HepG2 (cell line): Measurements from ENCODE around the gene SAPCD1. TPM values are rescaled to one million over a fixed set of nuclear protein-coding genes. Genes with fewer than 3 reads are reported as not detected.

Experiments
- AGO2 ChIP-seq: fragments of 200-400 bp; formaldehyde crosslinking; optimal IDR thresholded peaks from 2 replicates; pipeline ENCODE3; 2017; ENCODE audit warnings: mild to moderate bottlenecking, low read depth, low read length, moderate library complexity
- ARHGAP35 ChIP-seq: sonication (generic); formaldehyde crosslinking; IDR thresholded peaks from 2 replicates; pipeline ENCODE4 v1.9.0; 2022; ENCODE audit warnings: mild to moderate bottlenecking, inconsistent platforms, moderate library complexity, missing genetic modification reagents, borderline replicate concordance
- ATM ChIP-seq: fragments of 450-650 bp; IDR thresholded peaks from 2 replicates; pipeline ENCODE4 v1.7.1; 2017; ENCODE audit warnings: mild to moderate bottlenecking, borderline replicate concordance
- KAT2B ChIP-seq: fragments of 150-350 bp; IDR thresholded peaks from 2 replicates; pipeline ENCODE4 v1.6.1; 2014; ENCODE audit warnings: low read depth, low read length, borderline replicate concordance
- KDM5B ChIP-seq: sonication (generic); formaldehyde crosslinking; IDR thresholded peaks from 2 replicates; pipeline ENCODE4 v1.4.0; 2020; ENCODE audit warnings: missing genetic modification reagents, mild to moderate bottlenecking, borderline replicate concordance
- KDM6A ChIP-seq: IDR thresholded peaks from 2 replicates; pipeline ENCODE4 v1.6.1; 2016; ENCODE audit warnings: low read depth
- MAFK ChIP-seq, 2 experiments: IDR thresholded peaks in 1 of 2; conservative IDR thresholded peaks in 1 of 2; 2 replicates each; pipeline ENCODE4 v1.6.1; 2011; ENCODE audit warnings: improper control_type of control experiment in 2 of 2, low read length in 2 of 2
- NONO ChIP-seq, 2 experiments: fragments of 450-650 bp in 1 of 2; sonication (generic) in 1 of 2; formaldehyde crosslinking in 1 of 2; IDR thresholded peaks in 1 of 2; conservative IDR thresholded peaks in 1 of 2; 2 replicates each; pipeline versions ENCODE4 v1.6.1 to v1.8.0; 2017 to 2022; ENCODE audit warnings: mild to moderate bottlenecking in 1 of 2, missing genetic modification reagents in 1 of 2, moderate library complexity in 1 of 2
- NR3C1 ChIP-seq: sonication (generic); formaldehyde crosslinking; IDR thresholded peaks from 2 replicates; pipeline ENCODE4 v1.4.0; 2020; ENCODE audit warnings: missing genetic modification reagents
- PPARG ChIP-seq: conservative IDR thresholded peaks from 2 replicates; pipeline ENCODE4 v1.6.1; 2016; ENCODE audit warnings: missing biosample characterization, missing genetic modification reagents
- TFE3 ChIP-seq: IDR thresholded peaks from 2 replicates; pipeline ENCODE4 v1.6.1; 2016
- TIGD3 ChIP-seq: sonication (generic); formaldehyde crosslinking; IDR thresholded peaks from 2 replicates; pipeline ENCODE4 v1.5.1; 2020; ENCODE audit warnings: mild to moderate bottlenecking, missing genetic modification reagents, borderline replicate concordance
- ZBTB3 ChIP-seq: sonication (generic); formaldehyde crosslinking; IDR thresholded peaks from 2 replicates; pipeline ENCODE4 v1.4.0; 2020; ENCODE audit warnings: low read depth, mild to moderate bottlenecking, moderate library complexity, missing genetic modification reagents, borderline replicate concordance
- ZNF260 ChIP-seq: sonication (generic); formaldehyde crosslinking; IDR thresholded peaks from 2 replicates; pipeline ENCODE4 v1.4.0; 2020; ENCODE audit warnings: missing genetic modification reagents, low read depth, mild to moderate bottlenecking, borderline replicate concordance
- ZNF264 ChIP-seq: sonication (generic); formaldehyde crosslinking; IDR thresholded peaks from 2 replicates; pipeline ENCODE4 v1.4.0; 2020; ENCODE audit warnings: missing genetic modification reagents
- ZNF317 ChIP-seq: sonication (generic); formaldehyde crosslinking; IDR thresholded peaks from 2 replicates; pipeline ENCODE4 v1.5.0; 2020; ENCODE audit warnings: mild to moderate bottlenecking, missing genetic modification reagents
- ZNF549 ChIP-seq: sonication (generic); formaldehyde crosslinking; IDR thresholded peaks from 2 replicates; pipeline ENCODE4 v1.5.0; 2020; ENCODE audit warnings: missing genetic modification reagents
- ZNF562 ChIP-seq: sonication (generic); formaldehyde crosslinking; IDR thresholded peaks from 2 replicates; pipeline ENCODE4 v1.8.0; 2022; ENCODE audit warnings: missing genetic modification reagents, borderline replicate concordance
- polyA plus RNA-seq, 8 experiments: library from polyadenylated mRNA; depleted of rRNA in 3 of 8; stranded (reverse) in 7 of 8; unstranded in 1 of 8; fragments of >200 nt; fragmentation: Illumina TruSeq in 4 of 8; extraction: Trizol in 4 of 8; gene quantifications; 2 replicates each; pipeline versions ENCODE4 v1.2.1 to v1.2.3, GENCODE V29; 2011 to 2016; ENCODE audit warnings: low read depth in 4 of 8, missing spikeins in 1 of 8, mixed read lengths in 1 of 8; ENCODE audit not compliant: insufficient read depth in 1 of 8
- total RNA-seq, 5 experiments: library from RNA; depleted of rRNA; stranded (reverse); fragments of >200 nt; fragmentation: Illumina TruSeq; extraction: Trizol; gene quantifications; 2 replicates each; pipeline ENCODE4 v1.2.3, GENCODE V29; 2016; ENCODE audit warnings: low read depth in 1 of 5
- TF ChIP-seq, protein P1 (sequence below): sonication (generic); formaldehyde crosslinking; IDR thresholded peaks from 2 replicates; pipeline ENCODE4 v1.5.1; 2020; ENCODE audit warnings: missing genetic modification reagents, mild to moderate bottlenecking, borderline replicate concordance
- TF ChIP-seq, protein P2 (sequence below): sonication (generic); formaldehyde crosslinking; IDR thresholded peaks from 2 replicates; pipeline ENCODE4 v1.5.0; 2020; ENCODE audit warnings: missing genetic modification reagents, mild to moderate bottlenecking, borderline replicate concordance
- TF ChIP-seq, protein P3 (sequence below): sonication (generic); formaldehyde crosslinking; conservative IDR thresholded peaks from 2 replicates; pipeline ENCODE4 v1.8.1; 2023; ENCODE audit warnings: missing genetic modification reagents

SAPCD1 gene
- total and polyA plus RNA-seq, 2 of the 13 experiments (the other 11 are each of a cell fraction or from before 2014, with no cell fraction given): 2.5 to 3.9 TPM

GRCh38 chr6:31776989-31777666, 14.7 kb downstream of the SAPCD1 start, which contains the start of gene VWA7 (continued):
- TF ChIP-seq TFE3 (CRISPR knock-in tag) (peak; percentile 51; the same call in 1 of the 2 replicates), KDM5B (CRISPR knock-in tag) (peak; percentile 58; the same call in 1 of the 2 replicates), ZNF549 (CRISPR knock-in tag) (no peak), ARHGAP35 (CRISPR knock-in tag) (peak; percentile 86; the same call in 1 of the 2 replicates), NONO (IDR thresholded peaks at IDR 0.05) (no peak), NONO (CRISPR knock-in tag; conservative IDR thresholded peaks at IDR 0.05) (peak; percentile 93), AGO2 (peak; percentile 97), ZNF562 (no peak), ATM (no peak), ZBTB3 (CRISPR knock-in tag) (no peak), MAFK (conservative IDR thresholded peaks at IDR 0.05 in 1 of 2, IDR thresholded peaks at IDR 0.05 in 1 of 2; ENCODE audit: low read length in 2 of 2) (no peak), PPARG (peak; percentile 62), KAT2B (no peak), NR3C1 (CRISPR knock-in tag) (no peak), KDM6A (CRISPR knock-in tag) (peak; percentile 47; the same call in 1 of the 2 replicates), ZNF317 (no peak), TIGD3 (CRISPR knock-in tag) (0 out of 2 replicates have a peak, but pooled peaks have one; percentile 52), ZNF264 (CRISPR knock-in tag) (no peak), ZNF260 (CRISPR knock-in tag) (no peak)
- TF ChIP-seq, protein P1, sequence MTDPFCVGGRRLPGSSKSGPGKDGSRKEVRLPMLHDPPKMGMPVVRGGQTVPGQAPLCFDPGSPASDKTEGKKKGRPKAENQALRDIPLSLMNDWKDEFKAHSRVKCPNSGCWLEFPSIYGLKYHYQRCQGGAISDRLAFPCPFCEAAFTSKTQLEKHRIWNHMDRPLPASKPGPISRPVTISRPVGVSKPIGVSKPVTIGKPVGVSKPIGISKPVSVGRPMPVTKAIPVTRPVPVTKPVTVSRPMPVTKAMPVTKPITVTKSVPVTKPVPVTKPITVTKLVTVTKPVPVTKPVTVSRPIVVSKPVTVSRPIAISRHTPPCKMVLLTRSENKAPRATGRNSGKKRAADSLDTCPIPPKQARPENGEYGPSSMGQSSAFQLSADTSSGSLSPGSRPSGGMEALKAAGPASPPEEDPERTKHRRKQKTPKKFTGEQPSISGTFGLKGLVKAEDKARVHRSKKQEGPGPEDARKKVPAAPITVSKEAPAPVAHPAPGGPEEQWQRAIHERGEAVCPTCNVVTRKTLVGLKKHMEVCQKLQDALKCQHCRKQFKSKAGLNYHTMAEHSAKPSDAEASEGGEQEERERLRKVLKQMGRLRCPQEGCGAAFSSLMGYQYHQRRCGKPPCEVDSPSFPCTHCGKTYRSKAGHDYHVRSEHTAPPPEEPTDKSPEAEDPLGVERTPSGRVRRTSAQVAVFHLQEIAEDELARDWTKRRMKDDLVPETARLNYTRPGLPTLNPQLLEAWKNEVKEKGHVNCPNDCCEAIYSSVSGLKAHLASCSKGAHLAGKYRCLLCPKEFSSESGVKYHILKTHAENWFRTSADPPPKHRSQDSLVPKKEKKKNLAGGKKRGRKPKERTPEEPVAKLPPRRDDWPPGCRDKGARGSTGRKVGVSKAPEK (CRISPR knock-in tag): 0 out of 2 replicates have a peak, but pooled peaks have one; percentile 66
- TF ChIP-seq, protein P2, sequence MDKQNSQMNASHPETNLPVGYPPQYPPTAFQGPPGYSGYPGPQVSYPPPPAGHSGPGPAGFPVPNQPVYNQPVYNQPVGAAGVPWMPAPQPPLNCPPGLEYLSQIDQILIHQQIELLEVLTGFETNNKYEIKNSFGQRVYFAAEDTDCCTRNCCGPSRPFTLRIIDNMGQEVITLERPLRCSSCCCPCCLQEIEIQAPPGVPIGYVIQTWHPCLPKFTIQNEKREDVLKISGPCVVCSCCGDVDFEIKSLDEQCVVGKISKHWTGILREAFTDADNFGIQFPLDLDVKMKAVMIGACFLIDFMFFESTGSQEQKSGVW (CRISPR knock-in tag): no peak
- TF ChIP-seq, protein P3, sequence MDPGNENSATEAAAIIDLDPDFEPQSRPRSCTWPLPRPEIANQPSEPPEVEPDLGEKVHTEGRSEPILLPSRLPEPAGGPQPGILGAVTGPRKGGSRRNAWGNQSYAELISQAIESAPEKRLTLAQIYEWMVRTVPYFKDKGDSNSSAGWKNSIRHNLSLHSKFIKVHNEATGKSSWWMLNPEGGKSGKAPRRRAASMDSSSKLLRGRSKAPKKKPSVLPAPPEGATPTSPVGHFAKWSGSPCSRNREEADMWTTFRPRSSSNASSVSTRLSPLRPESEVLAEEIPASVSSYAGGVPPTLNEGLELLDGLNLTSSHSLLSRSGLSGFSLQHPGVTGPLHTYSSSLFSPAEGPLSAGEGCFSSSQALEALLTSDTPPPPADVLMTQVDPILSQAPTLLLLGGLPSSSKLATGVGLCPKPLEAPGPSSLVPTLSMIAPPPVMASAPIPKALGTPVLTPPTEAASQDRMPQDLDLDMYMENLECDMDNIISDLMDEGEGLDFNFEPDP (CRISPR knock-in tag): no peak
